TTC549 (cell line): ENCODE results near the gene FAM180B.

ENCODE experiments used
- FAIRE-seq: peaks from 2 replicates; lab custom pipeline; 2012; peaks lifted over from hg19 to GRCh38; lab: Jason Lieb, UNC

Gene FAM180B

DNA sequence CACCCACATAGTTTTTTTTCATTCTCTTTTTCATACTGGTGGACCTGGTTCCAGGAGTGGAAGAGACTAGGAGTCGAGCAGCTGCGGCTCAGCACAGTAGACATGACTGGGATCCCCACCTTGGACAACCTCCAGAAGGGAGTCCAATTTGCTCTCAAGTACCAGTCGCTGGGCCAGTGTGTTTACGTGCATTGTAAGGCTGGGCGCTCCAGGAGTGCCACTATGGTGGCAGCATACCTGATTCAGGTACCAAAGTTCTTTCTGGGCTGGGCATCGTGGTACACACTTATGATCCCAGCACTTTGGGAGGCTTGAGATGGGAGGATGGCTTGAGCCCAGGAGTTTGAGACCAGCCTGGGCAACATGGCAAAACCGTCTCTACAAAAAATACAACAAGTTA, 16.8 kb upstream of the FAM180B start:
- FAIRE-seq: no peak

DNA sequence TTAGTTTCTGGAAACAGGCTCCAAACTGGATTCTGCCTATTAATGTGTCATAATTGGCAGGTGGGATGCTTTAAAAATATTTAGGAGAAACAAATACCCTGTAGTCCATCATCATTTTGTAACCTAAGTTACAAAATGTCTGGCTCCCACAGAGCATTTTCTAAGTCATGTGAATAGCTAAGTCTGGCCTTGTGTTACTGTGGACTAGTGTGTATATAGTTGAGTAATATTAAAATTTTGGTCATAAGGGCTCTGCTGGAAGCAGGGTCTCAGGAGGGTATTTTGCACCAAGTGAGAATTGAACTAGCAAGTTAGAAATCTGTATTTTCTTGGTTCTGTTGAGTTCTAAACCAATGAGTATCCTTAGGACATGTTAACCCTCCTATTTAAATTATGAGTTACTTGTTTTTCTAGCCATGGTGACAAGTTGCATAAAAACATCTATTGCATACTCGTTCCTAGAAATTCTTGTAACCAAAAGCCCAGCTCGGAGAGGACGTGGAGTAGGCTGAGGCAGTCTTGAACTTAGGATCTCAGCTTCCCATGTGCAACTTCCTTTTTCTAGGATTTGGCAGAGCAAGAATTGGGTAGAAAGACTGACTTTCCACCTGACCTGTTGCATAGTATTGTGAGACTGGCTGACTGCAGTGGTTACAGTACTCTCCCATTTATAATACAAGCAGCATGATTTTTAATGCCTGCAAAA, 15.7 kb upstream of the FAM180B start:
- no peak for FAIRE-seq

GRCh38 chr11:47571357-47571729, 15.1 kb upstream of the FAM180B start:
- FAIRE-seq: no peak

DNA sequence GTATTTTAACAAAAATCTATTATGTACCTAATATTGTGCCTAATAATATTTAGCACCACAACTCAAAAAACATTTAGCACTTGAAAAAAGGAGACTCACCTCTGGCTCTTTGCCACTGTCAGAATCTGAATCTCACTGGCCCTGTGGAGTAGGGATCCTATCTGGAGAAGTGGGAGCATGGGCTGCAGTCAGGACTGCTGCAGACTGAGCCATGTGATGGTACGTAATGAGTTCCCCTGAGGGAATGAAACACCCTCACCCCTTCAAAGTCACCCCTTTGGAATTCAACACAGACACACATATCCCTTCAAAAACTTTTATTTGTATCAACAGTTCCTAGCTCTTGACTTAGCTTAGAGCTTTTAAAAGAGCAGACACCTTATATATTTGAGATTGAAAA, 14.6 kb upstream of the FAM180B start:
- FAIRE-seq: no peak

DNA sequence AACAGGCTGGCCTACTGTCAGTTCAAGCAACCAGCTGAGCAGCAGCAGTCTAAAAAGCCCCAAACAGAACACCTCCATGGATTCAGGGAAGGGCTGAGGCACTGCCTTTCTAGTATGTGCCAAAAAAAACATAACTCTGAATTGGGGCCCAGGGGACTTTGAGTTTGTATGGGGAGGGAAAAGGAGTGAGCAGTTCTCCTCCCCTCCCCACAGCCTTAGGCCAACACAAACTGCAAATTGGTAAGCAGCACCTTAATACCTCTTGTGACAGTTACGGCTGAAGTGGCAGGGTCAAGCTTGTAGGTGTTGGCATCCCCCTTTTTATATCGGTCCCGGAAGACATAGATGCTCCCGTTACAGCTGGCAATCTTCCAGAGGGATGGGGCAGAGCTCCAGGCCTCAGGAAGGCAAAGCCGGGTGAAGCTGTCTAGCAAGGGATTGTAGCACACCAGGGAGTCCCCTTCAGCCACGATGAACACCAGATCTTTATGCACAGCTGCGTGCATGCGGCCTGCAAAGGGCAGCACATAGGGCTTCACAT, 13.7 kb upstream of the FAM180B start:
- FAIRE-seq: no peak

DNA sequence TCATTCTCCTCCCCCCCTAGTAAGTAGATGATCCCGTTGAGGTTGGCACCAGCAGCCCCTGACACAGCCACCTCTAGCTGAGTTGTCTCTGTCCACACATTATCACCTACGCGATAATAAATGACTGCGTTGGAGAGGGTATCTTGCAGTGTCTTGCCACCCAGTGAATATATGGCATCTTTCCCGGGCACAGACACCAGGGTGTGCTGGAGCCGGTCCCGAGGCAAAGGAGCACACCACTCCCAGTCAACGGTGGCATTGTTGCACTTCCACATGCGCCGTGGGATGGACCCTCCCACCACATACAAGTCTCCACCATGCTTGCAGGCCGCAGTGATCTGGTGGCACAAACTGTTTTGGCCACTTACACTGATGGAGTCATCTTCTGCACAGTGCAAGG, 13.2 kb upstream of the FAM180B start:
- FAIRE-seq: no peak

DNA sequence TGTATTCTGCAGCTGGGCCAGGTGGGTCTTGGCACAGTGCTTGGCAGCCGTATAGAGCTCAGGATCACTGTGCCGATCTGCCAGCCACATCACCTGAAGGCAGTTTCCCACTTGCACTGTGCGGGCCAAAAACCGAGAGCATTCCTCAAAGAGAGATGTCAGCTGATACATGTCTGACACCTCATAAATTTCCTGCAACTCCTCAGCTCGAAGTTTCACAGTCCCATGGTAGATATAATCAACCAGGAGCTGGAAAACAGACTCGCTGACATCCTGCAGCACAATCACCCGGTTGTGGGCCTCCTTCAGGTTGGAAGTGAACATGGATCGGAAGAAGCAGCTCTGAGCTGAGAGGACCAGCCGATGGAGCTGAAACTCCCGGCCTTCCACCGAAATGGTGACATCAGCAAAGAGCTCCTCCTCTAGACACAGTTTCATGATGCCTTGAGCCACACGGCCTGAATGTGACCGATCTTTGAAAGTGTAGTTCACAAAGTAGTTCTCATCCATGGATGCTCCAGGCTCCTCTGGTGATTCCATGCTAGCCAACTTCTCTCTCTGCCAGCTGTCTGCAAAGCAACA, 8.9 kb upstream of the FAM180B start:
- FAIRE-seq: no peak

DNA sequence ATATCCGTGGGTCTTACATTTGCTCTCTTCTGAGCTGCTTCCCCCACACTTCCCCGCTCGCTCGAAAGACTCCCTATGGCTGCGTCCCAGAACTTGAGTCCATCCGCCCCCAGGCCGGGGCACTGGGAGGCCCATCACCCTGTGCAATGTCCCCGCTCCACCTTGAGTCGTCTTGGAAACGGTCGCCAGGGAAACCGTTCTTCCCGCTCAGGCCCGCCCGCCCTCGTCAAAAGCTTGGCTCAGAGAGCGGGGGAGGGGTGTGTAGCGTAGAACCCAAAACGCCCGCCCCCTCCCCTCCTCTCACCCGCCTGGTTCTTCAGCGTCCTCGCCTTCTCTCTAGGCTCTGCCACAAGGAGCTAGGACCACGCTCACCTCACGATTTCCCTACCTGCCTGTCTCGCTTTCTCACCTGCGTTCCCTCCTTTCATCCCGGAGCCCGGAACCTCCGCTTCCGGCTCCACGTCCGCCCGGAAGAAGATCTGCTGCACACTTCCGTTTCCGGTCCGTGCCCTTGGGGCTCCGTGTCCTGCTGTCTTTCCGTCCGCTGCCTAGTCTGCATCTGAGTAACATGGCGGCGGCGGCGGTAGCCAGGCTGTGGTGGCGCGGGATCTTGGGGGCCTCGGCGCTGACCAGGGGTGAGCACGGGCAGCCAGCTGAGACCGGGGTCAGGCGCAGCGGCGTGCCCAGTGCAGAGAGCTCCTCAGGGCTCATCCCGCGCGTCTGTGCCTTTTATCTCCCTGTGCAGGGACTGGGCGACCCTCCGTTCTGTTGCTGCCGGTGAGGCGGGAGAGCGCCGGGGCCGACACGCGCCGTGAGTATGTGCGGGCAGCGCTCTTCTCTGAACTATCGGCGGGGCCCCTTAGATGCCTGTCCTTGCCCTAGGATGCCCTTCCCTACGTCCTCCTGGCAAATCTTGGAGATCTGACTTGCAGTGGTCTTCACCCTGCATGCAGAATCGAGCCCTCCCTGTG, 7.7 kb upstream of the FAM180B start, which contains the start of the genes KBTBD4 and NDUFS3:
Gene KBTBD4 (minus strand): TSS at position 447 of the 971 bp plus-strand sequence. CDS start 19 bp downstream, at position 428.
Gene NDUFS3 (plus strand): TSS at position 551 of the 971 bp plus-strand sequence. CDS start 18 bp downstream, at position 569.
- no peak for FAIRE-seq

DNA sequence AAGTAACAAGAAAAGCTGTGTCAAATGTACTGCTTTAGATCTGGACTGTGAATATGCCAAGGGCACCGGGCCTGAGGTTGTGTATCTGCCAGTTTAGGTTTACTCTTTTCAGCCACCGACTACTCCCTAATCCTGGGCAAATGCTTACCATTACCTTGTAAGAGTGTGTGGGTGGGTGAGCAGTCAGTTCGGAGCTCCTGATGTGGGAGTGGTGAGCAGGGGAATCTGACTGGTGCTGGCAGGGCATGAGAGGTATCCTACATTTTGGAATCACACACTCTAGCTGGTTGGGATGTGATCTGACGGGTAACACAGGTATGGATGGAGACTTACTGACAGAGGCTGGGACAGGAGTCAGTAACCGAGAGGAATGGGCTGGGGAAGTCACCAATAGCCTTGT, 2.6 kb upstream of the FAM180B start:
- no peak for FAIRE-seq

GRCh38 chr11:47587039-47587716, 700 bp downstream of the FAM180B start:
- FAIRE-seq: no peak

- FAIRE-seq: no peak
Observed at GRCh38 chr11:47587723-47588326, 1.3 kb downstream of the FAM180B start.

DNA sequence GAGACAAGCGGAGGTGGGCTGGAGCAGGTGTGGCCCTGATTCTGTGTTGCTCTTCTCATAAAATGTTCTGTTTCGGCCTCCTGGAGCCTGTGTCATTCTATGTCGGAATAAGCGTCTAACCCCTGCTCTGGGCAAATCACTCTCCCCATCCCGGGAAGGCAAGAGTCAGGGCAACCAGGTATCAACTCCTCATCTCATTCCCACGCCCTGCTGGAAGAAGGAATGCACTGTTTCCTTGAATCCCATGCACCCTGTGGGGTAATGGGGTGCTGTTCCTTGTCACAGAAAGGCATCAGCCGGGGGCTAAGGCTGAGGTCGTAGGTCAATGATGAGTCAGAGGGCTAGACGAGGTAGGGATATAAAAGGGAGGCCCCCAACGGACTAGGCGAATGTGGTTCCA, 2.6 kb downstream of the FAM180B start:
- no peak for FAIRE-seq

DNA sequence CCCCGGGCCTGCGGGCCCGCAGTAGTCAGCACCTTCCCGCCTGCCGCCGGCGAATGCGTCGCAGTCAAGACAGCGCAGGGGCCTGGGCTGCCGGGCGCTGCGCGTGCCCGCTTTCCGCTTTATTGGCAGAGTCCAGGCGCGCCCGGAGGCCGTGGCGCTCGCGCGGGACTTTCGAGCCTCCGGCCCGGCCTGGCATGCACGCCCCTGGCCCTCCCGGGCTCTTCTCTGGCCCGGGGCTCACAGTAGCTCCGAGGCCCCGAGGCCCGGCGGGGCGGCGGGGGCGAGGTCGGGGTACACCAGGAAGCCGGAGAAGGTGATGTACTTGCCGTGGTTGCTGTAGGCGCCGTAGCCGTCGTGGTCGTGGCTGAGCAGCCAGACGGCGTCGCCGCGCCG, 3.1 kb downstream of the FAM180B start:
- FAIRE-seq: no peak

DNA sequence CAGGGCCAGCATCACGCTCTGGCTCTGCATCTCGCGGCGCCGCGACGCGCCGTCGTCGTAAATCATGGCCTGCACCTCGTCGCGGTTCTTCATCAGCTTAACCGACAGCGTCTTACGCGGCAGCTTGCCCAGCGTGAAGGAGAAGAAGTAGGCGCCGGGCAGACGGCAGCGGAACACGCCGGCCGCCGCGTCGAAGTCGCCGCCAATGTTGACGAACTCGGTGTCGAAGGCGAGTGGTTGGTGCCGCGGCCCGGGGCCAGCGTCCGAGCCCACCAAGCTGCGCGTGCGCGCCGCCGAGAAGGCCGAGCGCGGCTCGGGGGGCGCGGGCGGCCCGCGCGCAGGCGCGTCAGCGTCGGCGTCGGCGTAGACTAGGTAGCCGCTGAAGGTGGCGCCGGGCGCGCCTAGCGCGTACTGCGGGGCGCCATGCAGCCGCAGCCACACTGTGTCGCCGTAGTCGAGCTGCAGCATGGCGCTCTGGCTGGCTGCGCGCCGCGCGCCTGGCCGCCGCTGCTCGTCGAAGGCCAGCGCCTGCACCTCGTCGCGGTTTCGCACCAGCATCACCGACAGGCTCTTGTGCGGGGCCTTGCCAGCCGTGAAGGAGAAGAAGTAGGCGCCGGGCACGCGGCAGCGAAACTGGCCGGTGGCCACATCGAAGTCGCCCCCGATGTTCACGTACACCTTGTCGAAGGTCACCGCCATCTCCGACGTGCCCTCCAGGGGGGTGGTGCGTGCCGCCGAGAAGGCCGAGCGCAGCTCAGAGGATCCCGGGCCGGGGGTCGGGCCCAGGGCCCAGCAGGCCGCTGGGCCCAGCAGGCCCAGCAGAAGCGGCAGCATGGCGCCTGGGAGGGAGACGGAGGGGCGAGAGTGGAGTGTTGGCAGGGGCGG, 3.7 kb downstream of the FAM180B start:
- no peak for FAIRE-seq

DNA sequence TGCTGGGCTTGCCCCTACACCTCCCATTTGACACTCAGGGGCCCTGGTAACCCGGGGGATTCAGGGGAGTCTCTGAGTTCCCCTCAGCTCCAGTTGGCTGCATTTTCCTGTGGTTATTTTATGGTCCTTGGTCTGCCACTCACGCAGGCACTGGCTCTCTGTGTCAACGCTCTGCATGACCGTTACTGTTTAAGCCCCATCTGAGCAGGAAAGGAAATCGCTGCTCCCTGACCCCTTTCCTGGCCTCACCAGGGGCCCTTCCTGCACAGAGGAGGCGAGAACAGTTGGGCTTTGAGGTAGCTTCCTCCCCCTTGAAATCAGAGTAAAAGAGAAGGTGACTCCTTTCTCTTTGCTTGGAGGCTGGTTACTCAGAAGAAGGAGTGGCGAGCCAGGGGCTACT, 5.3 kb downstream of the FAM180B start:
- FAIRE-seq: no peak

DNA sequence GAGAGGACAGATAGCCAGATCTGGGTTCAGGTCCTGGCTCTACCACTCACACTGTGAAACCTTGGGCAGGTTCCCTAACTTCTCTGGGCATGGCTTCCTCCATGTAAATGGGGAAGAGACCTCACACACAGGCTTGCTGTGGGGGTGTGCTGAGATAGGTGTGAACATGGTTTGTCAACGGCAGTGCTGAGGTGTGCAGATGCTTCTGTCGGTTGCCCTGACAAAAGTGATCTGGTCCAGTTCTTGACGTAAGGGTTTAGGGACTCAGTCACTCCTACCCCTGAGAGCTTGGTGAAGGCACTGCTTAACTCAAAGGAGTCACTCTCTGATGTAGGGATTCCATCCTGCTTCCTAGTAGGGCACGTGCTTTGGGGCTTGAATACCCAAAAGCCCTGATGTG, 5.8 kb downstream of the FAM180B start:
- no peak for FAIRE-seq

- no peak for FAIRE-seq
Observed at GRCh38 chr11:47592970-47593369, 6.5 kb downstream of the FAM180B start.

DNA sequence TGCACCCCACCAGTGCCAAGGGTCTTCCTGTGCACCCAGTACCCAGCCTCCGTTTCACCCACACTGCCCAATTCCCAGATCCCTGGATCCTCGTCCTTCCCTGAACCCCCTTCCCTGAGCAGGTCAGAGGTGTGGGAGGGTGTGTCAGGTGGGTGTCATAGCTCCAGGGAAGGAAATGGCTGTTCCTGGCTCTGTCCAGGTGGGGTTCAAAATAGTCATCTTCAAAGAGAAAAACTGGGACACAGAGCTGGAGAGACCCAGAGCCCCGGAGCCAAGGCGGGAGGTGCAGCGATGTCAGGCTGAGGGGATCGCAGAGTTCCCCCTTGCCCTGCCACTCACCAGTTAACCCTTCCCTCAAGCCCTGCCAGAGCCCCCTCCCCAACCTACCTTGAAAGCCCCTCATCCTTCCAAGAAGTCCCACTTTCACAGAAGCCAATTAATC, 7.0 kb downstream of the FAM180B start:
- no peak for FAIRE-seq

DNA sequence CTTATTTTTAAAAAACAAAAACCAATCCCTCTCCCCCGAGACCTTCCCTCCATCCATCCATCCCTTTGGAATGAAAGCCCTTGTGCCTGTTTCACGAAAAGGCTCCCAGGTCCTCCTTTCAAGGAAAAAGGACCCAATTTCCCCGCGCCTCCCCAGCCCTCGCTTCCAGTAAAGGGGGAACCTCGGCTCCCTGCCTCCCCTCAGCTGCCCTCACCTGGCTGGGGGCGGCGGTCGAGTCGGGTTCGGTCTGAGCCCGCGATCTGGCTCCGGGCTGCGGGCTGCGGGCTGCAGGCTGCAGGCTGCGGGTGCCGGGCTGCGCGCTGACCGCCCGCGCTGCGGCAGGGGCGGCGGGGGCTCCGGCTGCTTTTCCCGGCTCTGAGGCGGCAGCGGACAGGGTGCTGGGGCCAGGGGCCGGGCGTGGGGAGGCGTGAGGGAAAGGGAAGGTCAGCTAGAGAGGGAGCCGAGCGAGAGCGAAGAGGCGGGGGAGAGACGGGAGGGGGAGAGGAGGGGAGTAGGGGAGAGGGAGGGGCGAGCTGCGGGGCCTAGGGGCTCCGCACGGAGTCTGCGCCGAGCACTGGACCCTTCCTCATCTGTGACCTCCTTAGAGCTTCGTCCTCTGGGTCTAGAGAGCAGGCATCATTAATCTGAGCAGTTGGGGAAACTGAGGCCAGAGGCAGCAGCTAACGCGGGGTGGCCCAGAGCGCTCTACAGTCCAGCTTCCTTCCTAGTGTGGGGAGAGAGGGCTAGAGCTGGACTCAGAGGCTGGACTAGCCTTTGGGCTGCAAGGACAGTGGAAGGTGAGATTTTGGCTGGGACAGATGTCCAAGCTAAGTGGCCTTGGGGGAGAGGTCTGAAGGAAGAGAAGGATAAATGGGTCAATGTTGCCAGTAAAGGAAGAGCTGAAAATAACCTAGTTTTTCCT, 7.7 kb downstream of the FAM180B start, which contains the start of gene C1QTNF4:
Gene C1QTNF4 (minus strand): TSS at position 478 of the 922 bp plus-strand sequence. CDS start 3,601 bp downstream, outside the sequence.
- FAIRE-seq: no peak
